Hepatocyte (in vitro differentiated cells): ENCODE measurements around the gene PGBD4. TPM values are rescaled to one million over a fixed set of nuclear protein-coding genes. Genes with fewer than 3 reads are reported as not detected.

Experiments
- DNase-seq: peaks from one replicate; pipeline ENCODE4 v3.0.0-alpha.2; 2016; ENCODE audit warnings: low spot score
- H2AFZ ChIP-seq: fragments of 200-600 bp; sonication (generic); 2 replicates; pipeline ENCODE4 v1.6.0; 2016; ENCODE audit warnings: antibody characterized with exemption, mild to moderate bottlenecking
- H3K27ac ChIP-seq: fragments of 200-600 bp; sonication (generic); 2 replicates; pipeline ENCODE4 v1.5.1; 2016; ENCODE audit warnings: mild to moderate bottlenecking
- H3K27me3 ChIP-seq: fragments of 200-600 bp; sonication (generic); 2 replicates; pipeline ENCODE4 v1.6.1; 2016
- H3K36me3 ChIP-seq: fragments of 200-600 bp; sonication (generic); replicated peaks from 2 replicates; pipeline ENCODE4 v1.5.1; 2016; ENCODE audit warnings: low read depth; ENCODE audit not compliant: insufficient read depth
- H3K4me1 ChIP-seq: fragments of 200-600 bp; sonication (generic); 2 replicates; pipeline ENCODE4 v1.5.1; 2016; ENCODE audit warnings: mild to moderate bottlenecking, moderate library complexity; ENCODE audit not compliant: insufficient read depth
- H3K4me2 ChIP-seq: fragments of 200-600 bp; sonication (generic); 2 replicates; pipeline ENCODE4 v1.6.0; 2016
- H3K4me3 ChIP-seq: fragments of 200-600 bp; sonication (generic); 2 replicates; pipeline ENCODE4 v1.5.1; 2016; ENCODE audit warnings: mild to moderate bottlenecking
- H3K79me2 ChIP-seq: fragments of 200-600 bp; sonication (generic); 2 replicates; pipeline ENCODE4 v1.6.0; 2017; ENCODE audit warnings: mild to moderate bottlenecking
- H3K9me2 ChIP-seq: fragments of 200-600 bp; sonication (generic); replicated peaks from 2 replicates; pipeline ENCODE4 v1.6.0; 2017; ENCODE audit warnings: mild to moderate bottlenecking; ENCODE audit not compliant: insufficient read depth
- H3K9me3 ChIP-seq: fragments of 200-600 bp; sonication (generic); 2 replicates; pipeline ENCODE4 v1.5.1; 2016; ENCODE audit warnings: low read depth, mild to moderate bottlenecking
- H4K20me1 ChIP-seq: fragments of 200-600 bp; sonication (generic); 2 replicates; pipeline ENCODE4 v1.6.0; 2016; ENCODE audit warnings: mild to moderate bottlenecking; ENCODE audit not compliant: insufficient read depth, poor library complexity, severe bottlenecking
- CTCF ChIP-seq: fragments of 200-600 bp; sonication (generic); IDR thresholded peaks from 2 replicates; pipeline ENCODE4 v1.5.1; 2016; ENCODE audit warnings: antibody characterized with exemption, mild to moderate bottlenecking; ENCODE audit not compliant: poor library complexity
- EZH2 ChIP-seq: fragments of 200-600 bp; sonication (generic); IDR thresholded peaks from 2 replicates; pipeline ENCODE4 v1.6.1; 2016; ENCODE audit warnings: antibody characterized with exemption, mild to moderate bottlenecking, borderline replicate concordance
- EZH2phosphoT487 ChIP-seq: fragments of 200-600 bp; sonication (generic); IDR thresholded peaks from one replicate; pipeline ENCODE4 v1.6.1; 2018; ENCODE audit warnings: antibody characterized with exemption, mild to moderate bottlenecking, low read depth, moderate library complexity; ENCODE audit not compliant: unreplicated experiment, severe bottlenecking
- WGBS: methylation state at CpG from one replicate; pipeline ENCODE4 v1.1.6; 2016; ENCODE audit warnings: low lambda C conversion rate; ENCODE audit errors: missing lambda C conversion rate; 5-methylcytosine and 5-hydroxymethylcytosine counted together
- polyA plus RNA-seq: library from polyadenylated mRNA; unstranded; fragments of >200 nt; fragmentation: Nextera tagmentation; extraction: Ambion mirVana; gene quantifications from 2 replicates; pipeline ENCODE4 v1.2.1, GENCODE V29; 2016
- total RNA-seq: library from RNA; depleted of rRNA; stranded (reverse); fragments of >200 nt; gene quantifications from 2 replicates; pipeline ENCODE4 v1.2.3, GENCODE V29; 2014

Gene PGBD4
- total and polyA plus RNA-seq, 2 experiments from 2014 or later, result 0.56 to 2.0 TPM

GRCh38 chr15:34155859-34156258 is 54.0 kb downstream of the PGBD4 start:
- no peaks in the 10 kb centered on the region for H3K9me2 ChIP-seq
- H3K4me3 ChIP-seq, result no peak overlapping the region
- H3K79me2 ChIP-seq, result no peaks in the 10 kb centered on the region
- H3K27ac ChIP-seq, result peak overlapping the region; percentile 95
- no peaks in the 10 kb centered on the region for H3K9me3 ChIP-seq
- 98% methylated on average over 7 of the region's 7 CpGs for WGBS
- H3K27me3 ChIP-seq, result no peaks in the 10 kb centered on the region
- DNase-seq, result no peak
- no peaks in the 10 kb centered on the region for H3K36me3 ChIP-seq
- no peaks in the 10 kb centered on the region for H4K20me1 ChIP-seq
- no peak overlapping the region for H2AFZ ChIP-seq
- H3K4me2 ChIP-seq, result no peak overlapping the region
- no peaks in the 10 kb centered on the region for H3K4me1 ChIP-seq
- TF ChIP-seq EZH2 (no peak), CTCF (no peak), EZH2phosphoT487 (no peak)

Other genes starting within 250 kb of the PGBD4 start
- gene CHRM5, start 133.6 kb upstream of the PGBD4 start, total RNA-seq, result not detected in 2 replicates
- gene CHRM5, start 133.6 kb upstream of the PGBD4 start, polyA plus RNA-seq, result 0.05 TPM in 1 of 2 replicates, not detected in the other
- gene AVEN, start 62.9 kb upstream of the PGBD4 start, total RNA-seq, result 13.4 and 14.8 TPM in 2 replicates
- 15.7 and 16.4 TPM in 2 replicates for gene AVEN, start 62.9 kb upstream of the PGBD4 start, polyA plus RNA-seq
- gene EMC7, start 221 bp upstream of the PGBD4 start, total RNA-seq, result 56.4 and 63.2 TPM in 2 replicates
- 191 and 207 TPM in 2 replicates for gene EMC7, start 221 bp upstream of the PGBD4 start, polyA plus RNA-seq
- 127 and 166 TPM in 2 replicates for gene KATNBL1, start 108.0 kb downstream of the PGBD4 start, total RNA-seq
- gene KATNBL1, start 108.0 kb downstream of the PGBD4 start, polyA plus RNA-seq, result 55.4 and 72.0 TPM in 2 replicates
- gene EMC4, start 122.9 kb downstream of the PGBD4 start, total RNA-seq, result 149 and 206 TPM in 2 replicates
- 165 and 173 TPM in 2 replicates for gene EMC4, start 122.9 kb downstream of the PGBD4 start, polyA plus RNA-seq
- gene SLC12A6, start 235.7 kb downstream of the PGBD4 start, total RNA-seq, result 12.2 and 13.1 TPM in 2 replicates
- gene SLC12A6, start 235.7 kb downstream of the PGBD4 start, polyA plus RNA-seq, result 5.9 and 7.4 TPM in 2 replicates
- gene NOP10, start 241.1 kb downstream of the PGBD4 start, total RNA-seq, result 284 and 308 TPM in 2 replicates
- 324 and 378 TPM in 2 replicates for gene NOP10, start 241.1 kb downstream of the PGBD4 start, polyA plus RNA-seq
- gene NUTM1, start 241.2 kb downstream of the PGBD4 start, total RNA-seq, result not detected in 2 replicates
- gene NUTM1, start 241.2 kb downstream of the PGBD4 start, polyA plus RNA-seq, result not detected in 2 replicates